ENCODE results near the gene CENPX.

Gene CENPX

GRCh38 chr17:82060001-82060380 is 37.3 kb upstream of the CENPX start:
- H3K4me3 ChIP-seq (ENCODE audit: low read depth, low read length) = no peak overlapping the region
- H3K27me3 ChIP-seq (ENCODE audit: insufficient read depth, low read depth, severe bottlenecking) = no peaks in the 10 kb centered on the region
- DNase-seq = no peak
- peaks cover 93% of the 10 kb centered on the region for H3K36me3 ChIP-seq
- no peaks in the 10 kb centered on the region for H3K9me3 ChIP-seq (ENCODE audit: severe bottlenecking)
- peak overlapping the region; percentile 9; the same call in 1 of the 2 replicates for H3K27ac ChIP-seq
- TF ChIP-seq CTCF (IDR thresholded peaks at IDR 0.05; ENCODE audit: low read depth, low read length) = no peak

- Histone ChIP-seq H3K4me3 (ENCODE audit: low read depth, low read length) (no peak overlapping the region), H3K27me3 (ENCODE audit: insufficient read depth, low read depth, severe bottlenecking) (no peaks in the 10 kb centered on the region), H3K9me3 (ENCODE audit: severe bottlenecking) (no peaks in the 10 kb centered on the region), H3K36me3 (peaks cover 97% of the 10 kb centered on the region), H3K27ac (peak overlapping the region; percentile 9; the same call in 1 of the 2 replicates)
- no peak for DNase-seq
- no peak for TF ChIP-seq CTCF (IDR thresholded peaks at IDR 0.05; ENCODE audit: low read depth, low read length)
Measured at GRCh38 chr17:82059272-82060000, 36.8 kb upstream of the CENPX start.

GRCh38 chr17:82058855-82059249 is 36.2 kb upstream of the CENPX start:
- no peaks in the 10 kb centered on the region for H3K27me3 ChIP-seq (ENCODE audit: insufficient read depth, low read depth, severe bottlenecking)
- no peak for DNase-seq
- peaks cover 97% of the 10 kb centered on the region for H3K36me3 ChIP-seq
- no peak overlapping the region for H3K4me3 ChIP-seq (ENCODE audit: low read depth, low read length)
- TF ChIP-seq CTCF (IDR thresholded peaks at IDR 0.05; ENCODE audit: low read depth, low read length) = no peak
- peak overlapping the region; percentile 23 for H3K27ac ChIP-seq
- no peaks in the 10 kb centered on the region for H3K9me3 ChIP-seq (ENCODE audit: severe bottlenecking)

GRCh38 chr17:82058230-82058854 is 35.7 kb upstream of the CENPX start:
- Histone ChIP-seq H3K9me3 (ENCODE audit: severe bottlenecking) (no peaks in the 10 kb centered on the region), H3K4me3 (ENCODE audit: low read depth, low read length) (no peak overlapping the region), H3K27me3 (ENCODE audit: insufficient read depth, low read depth, severe bottlenecking) (no peaks in the 10 kb centered on the region), H3K36me3 (peaks cover 97% of the 10 kb centered on the region), H3K27ac (peak overlapping the region; percentile 23)
- no peak for DNase-seq
- peak; percentile 22; the same call in 1 of the 2 replicates for TF ChIP-seq CTCF (IDR thresholded peaks at IDR 0.05; ENCODE audit: low read depth, low read length)

- Histone ChIP-seq H3K4me3 (ENCODE audit: low read depth, low read length) (no peak overlapping the region), H3K9me3 (ENCODE audit: severe bottlenecking) (no peaks in the 10 kb centered on the region), H3K27ac (peak overlapping the region; percentile 23), H3K36me3 (peaks cover 87% of the 10 kb centered on the region), H3K27me3 (ENCODE audit: insufficient read depth, low read depth, severe bottlenecking) (no peaks in the 10 kb centered on the region)
- no peak for DNase-seq
- TF ChIP-seq CTCF (IDR thresholded peaks at IDR 0.05; ENCODE audit: low read depth, low read length) = no peak
Measured at GRCh38 chr17:82056729-82057621, 34.3 kb upstream of the CENPX start.

All from WERI-Rb-1 (cell line).